OCI-LY3 (cell line): ENCODE measurements around the gene CNTNAP4.

ENCODE experiments used
- H2AFZ ChIP-seq: fragments of 200-600, 300-600 bp; shearing (Covaris generic); 2 replicates; pipeline ENCODE4 v1.6.0; 2014; ENCODE audit warnings: antibody characterized with exemption, low read depth, low read length
- H3K27ac ChIP-seq: fragments of 200-600, 300-600 bp; sonication (generic); 2 replicates; pipeline ENCODE4 v1.5.1; 2014; ENCODE audit warnings: mild to moderate bottlenecking, low read length, moderate library complexity, mixed read lengths
- H3K27me3 ChIP-seq: fragments of 200-600, 300-600 bp; sonication (generic); 2 replicates; pipeline ENCODE4 v1.6.1; 2014; ENCODE audit warnings: low read depth, low read length, mixed read lengths
- H3K36me3 ChIP-seq: fragments of 200-600, 300-600 bp; sonication (generic); replicated peaks from 2 replicates; pipeline ENCODE3; 2014; ENCODE audit warnings: low read depth, low read length, mixed read lengths
- H3K4me1 ChIP-seq: fragments of 300-600, 200-600 bp; sonication (generic); 2 replicates; pipeline ENCODE4 v1.6.1; 2014; ENCODE audit warnings: low read length, mixed read lengths
- H3K4me2 ChIP-seq: fragments of 200-600, 300-600 bp; sonication (generic); 2 replicates; pipeline ENCODE4 v1.6.1; 2014; ENCODE audit warnings: low read length, mixed read lengths
- H3K4me3 ChIP-seq: fragments of 300-600, 200-600 bp; sonication (generic); 2 replicates; pipeline ENCODE4 v1.5.1; 2014; ENCODE audit warnings: antibody characterized with exemption, mild to moderate bottlenecking, low read length, moderate library complexity
- H3K79me2 ChIP-seq: fragments of 300-600, 200-600 bp; shearing (Covaris generic); 2 replicates; pipeline ENCODE4 v1.6.1; 2014; ENCODE audit warnings: mild to moderate bottlenecking, low read length, mixed read lengths
- H3K9ac ChIP-seq: fragments of 300-600, 200-600 bp; shearing (Covaris generic); 2 replicates; pipeline ENCODE4 v1.6.0; 2014; ENCODE audit warnings: mild to moderate bottlenecking, low read length, moderate library complexity
- H3K9me3 ChIP-seq: fragments of 200-600, 300-600 bp; shearing (Covaris generic); 2 replicates; pipeline ENCODE4 v1.6.1; 2014; ENCODE audit warnings: low read length, mixed read lengths; ENCODE audit not compliant: insufficient read depth
- H4K20me1 ChIP-seq: fragments of 200-600, 300-600 bp; sonication (generic); 2 replicates; pipeline ENCODE4 v1.6.1; 2016; ENCODE audit warnings: low read length, mixed read lengths; ENCODE audit not compliant: insufficient read depth
- EZH2phosphoT487 ChIP-seq: fragments of 200-600 bp; shearing (Covaris generic); IDR thresholded peaks from 2 replicates; pipeline ENCODE4 v1.6.1; 2018; ENCODE audit warnings: antibody characterized with exemption, mixed run types, low read depth
- TF ChIP-seq, protein P1 (sequence below): fragments of 200-600, 300-600 bp; sonication (generic); IDR thresholded peaks from 2 replicates; pipeline ENCODE4 v1.5.1; 2014; ENCODE audit warnings: antibody characterized with exemption, low read length, low read depth

CNTNAP4 gene

DNA sequence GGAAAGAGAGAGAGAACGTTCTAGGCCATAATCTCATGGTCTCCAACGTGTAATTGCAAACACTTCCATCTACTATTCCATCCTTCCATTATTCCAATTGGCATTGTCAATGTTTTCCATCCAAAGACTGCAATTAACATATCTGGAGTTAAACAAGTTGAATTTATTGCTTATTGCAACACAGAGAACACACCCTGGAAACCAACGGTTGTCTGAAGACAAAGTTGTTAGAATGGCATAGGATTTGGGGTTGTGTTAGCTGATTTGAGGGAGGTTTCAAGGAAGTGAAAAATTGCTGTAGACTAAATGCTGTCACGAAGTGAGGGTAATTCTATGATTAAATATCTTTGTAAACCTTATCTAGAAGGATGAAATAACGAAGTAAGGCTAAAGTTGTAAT, 178.8 kb downstream of the CNTNAP4 start:
- H3K27me3 ChIP-seq: no peaks in the 10 kb centered on the region
- no peak overlapping the region for H3K9ac ChIP-seq
- H4K20me1 ChIP-seq: no peaks in the 10 kb centered on the region
- no peak overlapping the region for H3K4me2 ChIP-seq
- H3K79me2 ChIP-seq: no peaks in the 10 kb centered on the region
- H3K36me3 ChIP-seq: no peaks in the 10 kb centered on the region
- no peaks in the 10 kb centered on the region for H3K9me3 ChIP-seq
- H3K4me3 ChIP-seq: no peak overlapping the region
- no peak overlapping the region for H2AFZ ChIP-seq
- H3K27ac ChIP-seq: no peak overlapping the region
- TF ChIP-seq, protein P1, sequence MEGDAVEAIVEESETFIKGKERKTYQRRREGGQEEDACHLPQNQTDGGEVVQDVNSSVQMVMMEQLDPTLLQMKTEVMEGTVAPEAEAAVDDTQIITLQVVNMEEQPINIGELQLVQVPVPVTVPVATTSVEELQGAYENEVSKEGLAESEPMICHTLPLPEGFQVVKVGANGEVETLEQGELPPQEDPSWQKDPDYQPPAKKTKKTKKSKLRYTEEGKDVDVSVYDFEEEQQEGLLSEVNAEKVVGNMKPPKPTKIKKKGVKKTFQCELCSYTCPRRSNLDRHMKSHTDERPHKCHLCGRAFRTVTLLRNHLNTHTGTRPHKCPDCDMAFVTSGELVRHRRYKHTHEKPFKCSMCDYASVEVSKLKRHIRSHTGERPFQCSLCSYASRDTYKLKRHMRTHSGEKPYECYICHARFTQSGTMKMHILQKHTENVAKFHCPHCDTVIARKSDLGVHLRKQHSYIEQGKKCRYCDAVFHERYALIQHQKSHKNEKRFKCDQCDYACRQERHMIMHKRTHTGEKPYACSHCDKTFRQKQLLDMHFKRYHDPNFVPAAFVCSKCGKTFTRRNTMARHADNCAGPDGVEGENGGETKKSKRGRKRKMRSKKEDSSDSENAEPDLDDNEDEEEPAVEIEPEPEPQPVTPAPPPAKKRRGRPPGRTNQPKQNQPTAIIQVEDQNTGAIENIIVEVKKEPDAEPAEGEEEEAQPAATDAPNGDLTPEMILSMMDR: no peak
- no peak for TF ChIP-seq EZH2phosphoT487
- H3K4me1 ChIP-seq: peaks cover 13% of the 10 kb centered on the region

DNA sequence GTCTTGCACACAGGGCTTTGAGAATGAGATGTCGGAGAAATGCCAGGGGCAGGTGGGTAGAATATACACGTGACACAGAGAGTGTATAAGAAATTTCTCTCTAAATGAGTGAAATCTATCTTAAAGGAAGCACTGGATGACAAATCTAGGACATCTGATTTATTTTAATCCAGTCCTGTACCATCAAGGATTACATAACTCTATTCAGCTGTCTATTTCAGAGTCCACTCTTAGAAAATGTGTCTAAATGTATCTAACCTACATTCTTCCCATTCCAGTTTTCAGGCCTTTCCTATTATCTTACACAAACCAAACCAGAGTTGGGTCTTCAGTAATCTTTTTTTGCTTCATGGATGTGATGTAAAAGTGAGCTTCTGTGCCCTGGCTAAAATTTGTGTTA, 181.9 kb downstream of the CNTNAP4 start:
- no peaks in the 10 kb centered on the region for H3K27me3 ChIP-seq

DNA sequence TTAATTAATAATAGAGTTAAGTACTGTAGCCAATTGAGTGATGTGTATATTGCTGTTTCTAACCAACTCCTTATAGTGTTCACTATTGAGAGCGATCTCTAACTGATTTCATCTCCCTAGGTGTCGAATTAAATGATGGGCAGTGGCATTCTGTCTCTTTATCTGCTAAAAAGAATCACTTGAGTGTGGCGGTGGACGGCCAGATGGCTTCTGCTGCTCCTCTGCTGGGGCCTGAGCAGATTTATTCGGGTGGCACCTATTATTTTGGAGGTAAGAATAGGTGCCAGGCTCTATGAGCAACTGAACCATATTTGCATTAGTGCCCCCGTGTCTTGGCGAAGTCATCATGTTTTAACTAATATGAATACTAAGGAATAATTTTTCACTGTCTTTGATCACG, 184.6 kb downstream of the CNTNAP4 start:
- no peak overlapping the region for H3K4me2 ChIP-seq
- H3K9ac ChIP-seq: no peak overlapping the region
- TF ChIP-seq, protein P1: no peak
- no peak for TF ChIP-seq EZH2phosphoT487
- no peaks in the 10 kb centered on the region for H3K27me3 ChIP-seq
- H3K9me3 ChIP-seq: no peaks in the 10 kb centered on the region
- H4K20me1 ChIP-seq: no peaks in the 10 kb centered on the region
- H3K4me3 ChIP-seq: no peak overlapping the region
- H2AFZ ChIP-seq: no peak overlapping the region
- H3K36me3 ChIP-seq: no peaks in the 10 kb centered on the region
- H3K4me1 ChIP-seq: no peaks in the 10 kb centered on the region
- H3K79me2 ChIP-seq: no peaks in the 10 kb centered on the region
- H3K27ac ChIP-seq: no peak overlapping the region

More for the DNA sequence above, 181.9 kb downstream of the CNTNAP4 start:
- Histone ChIP-seq H3K4me3 (no peak overlapping the region), H3K4me2 (no peak overlapping the region), H3K79me2 (no peaks in the 10 kb centered on the region), H3K36me3 (no peaks in the 10 kb centered on the region), H3K9me3 (no peaks in the 10 kb centered on the region), H3K9ac (no peak overlapping the region), H2AFZ (no peak overlapping the region), H4K20me1 (no peaks in the 10 kb centered on the region), H3K4me1 (peaks cover 6% of the 10 kb centered on the region), H3K27ac (no peak overlapping the region)
- TF ChIP-seq EZH2phosphoT487: no peak
- TF ChIP-seq, protein P1: no peak

DNA sequence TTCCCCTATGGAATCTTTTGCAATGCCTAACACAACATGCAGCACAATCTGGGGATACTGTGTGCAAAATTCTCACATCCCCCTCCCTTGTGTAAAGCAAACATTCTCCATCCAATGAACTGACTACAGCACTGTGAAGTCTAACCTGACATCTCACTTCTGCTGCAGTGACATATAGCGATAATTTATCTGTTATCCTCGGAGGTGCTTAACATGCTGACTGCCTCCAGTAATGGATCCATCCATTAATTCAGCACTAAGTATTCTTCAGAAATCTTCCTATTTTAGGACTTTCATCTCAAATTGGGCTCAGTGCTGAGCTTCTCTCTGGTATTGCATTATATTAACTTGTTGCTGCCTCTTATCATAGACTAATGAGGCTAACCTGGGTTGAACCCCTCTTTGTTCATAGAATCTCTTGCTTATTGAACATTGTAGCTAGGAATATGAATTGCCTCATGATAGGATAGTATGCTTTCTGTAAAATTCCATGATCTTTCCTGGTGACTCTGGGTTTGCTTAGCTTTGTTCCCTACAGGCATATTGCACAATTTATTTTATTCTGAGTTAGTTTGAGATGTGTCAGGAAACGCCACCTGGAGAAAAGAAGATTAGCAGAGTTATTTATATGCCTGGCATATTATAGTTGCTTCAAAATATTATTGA, 187.9 kb downstream of the CNTNAP4 start:
- Histone ChIP-seq H3K4me1 (no peaks in the 10 kb centered on the region), H4K20me1 (no peaks in the 10 kb centered on the region), H3K27me3 (no peaks in the 10 kb centered on the region), H2AFZ (no peak overlapping the region), H3K9me3 (no peaks in the 10 kb centered on the region), H3K9ac (no peak overlapping the region), H3K4me2 (no peak overlapping the region), H3K79me2 (no peaks in the 10 kb centered on the region), H3K4me3 (no peak overlapping the region), H3K36me3 (no peaks in the 10 kb centered on the region), H3K27ac (no peak overlapping the region)
- TF ChIP-seq, protein P1: no peak
- no peak for TF ChIP-seq EZH2phosphoT487
